ENCODE results near the gene TIGD7. TPM values are rescaled to one million over a fixed set of nuclear protein-coding genes. Genes with fewer than 3 reads are reported as not detected.
A peak's percentile ranks its signal among the peaks of the same experiment; 100 is the strongest.

Gene TIGD7
- total and polyA plus RNA-seq, 12 donors = 2.1 to 8.7 (median 4.5) TPM

DNA sequence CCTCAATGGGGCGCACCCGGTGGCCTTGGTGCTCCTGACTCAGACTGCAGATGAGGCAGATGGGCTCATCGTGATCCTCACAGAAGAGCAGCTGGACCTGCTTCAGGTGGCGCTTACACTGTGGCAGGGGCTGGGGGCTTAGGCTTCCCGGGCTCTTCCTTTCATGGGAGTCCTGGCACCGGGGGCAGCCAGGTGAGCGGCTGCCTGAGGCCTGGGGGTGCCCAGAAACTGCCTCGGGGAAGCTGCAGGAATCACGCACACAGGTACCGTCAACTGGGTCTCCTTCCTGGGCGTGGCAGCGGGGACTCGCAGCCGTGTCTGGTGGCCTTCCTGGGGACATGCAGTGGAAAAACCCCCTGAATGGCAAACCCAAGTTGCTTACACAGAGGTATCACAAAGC lies 55.8 kb downstream of the TIGD7 start:
- Histone ChIP-seq H3K4me1 (replicated peaks in 1 of 2) (no peaks in the 10 kb centered on the region), H3K9me3 (replicated peaks in 1 of 3) (no peaks in the 10 kb centered on the region), H3K27me3 (peaks cover 4% of the 10 kb centered on the region), H3K27ac (no peak overlapping the region), H3K36me3 (replicated peaks in 1 of 2) (no peaks in the 10 kb centered on the region), H3K4me3 (no peak overlapping the region)
- no peak for DNase-seq
- intact Hi-C loops (cut with DNase I) = no loop called here
- TF ChIP-seq POLR2A (IDR thresholded peaks at IDR 0.05) (no peak), CTCF (IDR thresholded peaks at IDR 0.05) (no peak)
- WGBS, 4 donors = 82 to 92% (median 83%) methylated on average over 9 to 14 of the region's 14 CpGs

- no peaks in the 10 kb centered on the region for H3K4me1 ChIP-seq (replicated peaks in 1 of 2)
- H3K36me3 ChIP-seq (replicated peaks in 1 of 2) = no peaks in the 10 kb centered on the region
- intact Hi-C loops (cut with DNase I) = no loop called here
- no peak overlapping the region for H3K27ac ChIP-seq
- H3K4me3 ChIP-seq = no peak overlapping the region
- no peaks in the 10 kb centered on the region for H3K9me3 ChIP-seq (replicated peaks in 1 of 3)
- TF ChIP-seq CTCF (IDR thresholded peaks at IDR 0.05) (no peak), POLR2A (IDR thresholded peaks at IDR 0.05) (no peak)
- peaks cover 4% of the 10 kb centered on the region for H3K27me3 ChIP-seq
- WGBS, 4 donors = 55 to 76% (median 76%) methylated on average over 1 of the region's 1 CpG
- peak in 1 of 7 donors; percentile 10 for DNase-seq
Observed at GRCh38 chr16:3249020-3249419, 56.2 kb downstream of the TIGD7 start.

Other genes starting within 250 kb of the TIGD7 start
- 100 to 1,000 TPM in 1 of 9 donors, 10 to 100 TPM in 6, 1 to 10 TPM in 2; 3.9 to 106 (median 22.0) TPM for gene IL32, start 239.8 kb downstream of the TIGD7 start, total RNA-seq
- 100 to 1,000 TPM in 2 of 3 donors, 10 to 100 TPM in 1; 19.9 to 127 (median 118) TPM for gene IL32, start 239.8 kb downstream of the TIGD7 start, polyA plus RNA-seq
- under 1 TPM in 3 of 9 donors, not detected in 6; 0.11 to 0.50 (median 0.15) TPM for gene ZSCAN10, start 206.1 kb downstream of the TIGD7 start, total RNA-seq
- gene ZSCAN10, start 206.1 kb downstream of the TIGD7 start, polyA plus RNA-seq = under 1 TPM in 1 of 3 donors, not detected in 2; 0.13 TPM
- gene ZNF205, start 192.8 kb downstream of the TIGD7 start, total RNA-seq = 10 to 100 TPM in 8 of 9 donors, 1 to 10 TPM in 1; 6.3 to 25.5 (median 13.3) TPM
- 10 to 100 TPM in 2 of 3 donors, 1 to 10 TPM in 1; 3.8 to 86.1 (median 33.9) TPM for gene ZNF205, start 192.8 kb downstream of the TIGD7 start, polyA plus RNA-seq
- gene ZNF213, start 170.4 kb downstream of the TIGD7 start, total RNA-seq = 10 to 100 TPM in 7 of 9 donors, 1 to 10 TPM in 2; 2.6 to 19.3 (median 12.6) TPM
- gene ZNF213, start 170.4 kb downstream of the TIGD7 start, polyA plus RNA-seq = 10 to 100 TPM in 2 of 3 donors, 1 to 10 TPM in 1; 4.2 to 19.5 (median 10.4) TPM
- not detected for gene OR1F1, start 117.2 kb downstream of the TIGD7 start, total RNA-seq
- gene OR1F1, start 117.2 kb downstream of the TIGD7 start, polyA plus RNA-seq = not detected
- 10 to 100 TPM in 3 of 9 donors, 1 to 10 TPM in 6; 4.4 to 15.4 (median 8.6) TPM for gene ZNF200, start 70.3 kb downstream of the TIGD7 start, total RNA-seq
- 1 to 10 TPM; 5.4 to 7.8 (median 6.2) TPM for gene ZNF200, start 70.3 kb downstream of the TIGD7 start, polyA plus RNA-seq
- gene MEFV, start 48.8 kb downstream of the TIGD7 start, total RNA-seq = 1 to 10 TPM in 8 of 9 donors, under 1 TPM in 1; 0.39 to 7.8 (median 4.1) TPM
- under 1 TPM; 0.40 to 0.72 (median 0.71) TPM for gene MEFV, start 48.8 kb downstream of the TIGD7 start, polyA plus RNA-seq
- gene ZNF263, start 21.9 kb downstream of the TIGD7 start, total RNA-seq = 10 to 100 TPM; 22.5 to 84.0 (median 36.2) TPM
- gene ZNF263, start 21.9 kb downstream of the TIGD7 start, polyA plus RNA-seq = 10 to 100 TPM; 18.5 to 26.4 (median 21.8) TPM
- gene ZNF75A, start 67 bp upstream of the TIGD7 start, total RNA-seq = 10 to 100 TPM in 8 of 9 donors, 1 to 10 TPM in 1; 7.9 to 46.4 (median 22.5) TPM
- gene ZNF75A, start 67 bp upstream of the TIGD7 start, polyA plus RNA-seq = 10 to 100 TPM; 24.9 to 42.0 (median 37.4) TPM
- under 1 TPM in 5 of 9 donors, not detected in 4; 0.14 to 0.44 (median 0.35) TPM for gene OR2C1, start 50.5 kb upstream of the TIGD7 start, total RNA-seq
- gene OR2C1, start 50.5 kb upstream of the TIGD7 start, polyA plus RNA-seq = under 1 TPM in 1 of 3 donors, not detected in 2; 0.24 TPM
- 10 to 100 TPM; 11.5 to 20.1 (median 14.3) TPM for gene ZSCAN32, start 95.6 kb upstream of the TIGD7 start, total RNA-seq
- 10 to 100 TPM; 10.6 to 19.0 (median 11.5) TPM for gene ZSCAN32, start 95.6 kb upstream of the TIGD7 start, polyA plus RNA-seq
- gene ZNF174, start 95.8 kb upstream of the TIGD7 start, total RNA-seq = 10 to 100 TPM in 8 of 9 donors, 1 to 10 TPM in 1; 8.6 to 22.2 (median 11.0) TPM
- 10 to 100 TPM in 1 of 3 donors, 1 to 10 TPM in 2; 4.1 to 15.4 (median 5.7) TPM for gene ZNF174, start 95.8 kb upstream of the TIGD7 start, polyA plus RNA-seq
- 1 to 10 TPM; 1.8 to 4.0 (median 2.9) TPM for gene ZNF597, start 138.1 kb upstream of the TIGD7 start, total RNA-seq
- gene ZNF597, start 138.1 kb upstream of the TIGD7 start, polyA plus RNA-seq = 1 to 10 TPM; 1.2 to 2.9 (median 1.3) TPM
- gene NAA60, start 138.2 kb upstream of the TIGD7 start, total RNA-seq = 10 to 100 TPM; 16.9 to 66.0 (median 51.1) TPM
- gene NAA60, start 138.2 kb upstream of the TIGD7 start, polyA plus RNA-seq = 10 to 100 TPM; 67.5 to 96.3 (median 86.3) TPM
- not detected for gene C16orf90, start 190.1 kb upstream of the TIGD7 start, total RNA-seq
- gene C16orf90, start 190.1 kb upstream of the TIGD7 start, polyA plus RNA-seq = not detected
- gene CLUAP1, start 195.6 kb upstream of the TIGD7 start, total RNA-seq = 10 to 100 TPM; 16.9 to 43.1 (median 20.9) TPM
- 10 to 100 TPM in 1 of 3 donors, 1 to 10 TPM in 2; 6.9 to 42.8 (median 9.2) TPM for gene CLUAP1, start 195.6 kb upstream of the TIGD7 start, polyA plus RNA-seq